Activated CD8-positive, alpha-beta memory T cell treated with anti-CD3 and anti-CD28 coated beads, Interleukin-2, amount 50 U/mL, for 24 hours (primary cell): Measurements from ENCODE around the gene GPT2.
"Not testable (repeated sequence)": the region's sequence is repeated elsewhere in the genome, so short reads cannot be mapped to it uniquely, and the experiment has no call there.

Experiments
- DNase-seq: peaks from one replicate; pipeline ENCODE4 v3.0.0-alpha.2; 2020; ENCODE audit errors: extremely low read depth

The GPT2 gene

DNA sequence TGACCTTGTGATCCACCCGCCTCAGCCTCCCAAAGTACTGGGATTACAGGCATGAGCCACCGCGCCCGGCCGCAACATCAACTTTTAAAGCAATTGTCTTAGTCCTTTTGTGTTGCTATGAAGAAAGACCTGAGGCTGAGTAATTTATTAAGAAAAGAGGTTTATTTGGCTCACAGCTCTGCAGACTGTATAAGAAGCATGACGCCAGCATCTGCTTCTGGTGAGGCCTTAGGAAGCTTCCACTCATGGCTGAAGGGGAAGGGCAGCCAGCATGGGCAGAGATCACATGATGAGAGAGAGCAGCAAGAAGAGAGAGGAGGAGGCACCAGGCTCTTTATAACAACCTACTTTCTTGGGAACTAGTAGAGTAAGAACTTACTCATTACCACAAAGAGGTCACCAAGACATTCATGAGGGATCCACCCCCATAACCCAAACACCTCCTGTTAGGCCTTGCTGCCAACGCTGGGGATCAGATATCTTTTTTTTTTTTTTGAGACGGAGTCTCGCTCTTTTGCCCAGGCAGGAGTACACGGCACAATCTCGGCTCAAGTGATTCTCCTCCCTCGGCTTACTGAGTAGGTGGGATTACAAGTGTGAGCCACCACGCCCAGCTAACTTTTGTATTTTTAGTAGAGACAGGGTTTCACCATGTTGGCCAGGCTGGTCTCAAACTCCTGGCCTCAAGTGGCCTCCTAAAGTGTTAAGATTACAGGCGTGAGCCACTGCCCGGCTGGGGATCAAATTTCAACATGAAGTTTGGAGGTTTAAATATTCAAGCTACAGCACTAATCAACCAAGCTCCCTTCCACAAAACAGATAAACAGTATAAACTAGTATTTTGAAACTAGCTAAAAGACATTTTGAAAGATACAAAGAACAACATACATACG, 21.4 kb upstream of the GPT2 start:
- DNase-seq = no peak

DNA sequence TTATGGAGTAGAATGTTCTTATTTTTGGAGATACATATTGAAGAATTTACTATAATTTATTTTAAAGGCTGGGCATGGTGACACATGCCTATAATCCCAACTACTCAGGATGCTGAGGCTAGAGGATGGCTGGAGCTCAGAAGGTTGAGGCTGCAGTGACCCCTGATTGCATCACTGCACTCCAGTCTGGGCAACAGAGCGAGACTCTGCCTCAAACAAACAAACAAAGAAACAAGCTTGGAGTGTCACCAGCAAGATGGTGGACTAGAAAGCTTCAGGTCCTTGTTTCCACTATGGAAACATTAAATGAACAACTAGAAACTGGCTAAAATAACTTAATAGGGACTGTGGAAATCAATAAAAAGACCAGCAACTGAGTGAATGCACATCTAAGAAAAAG, 17.9 kb upstream of the GPT2 start:
- DNase-seq = no peak

DNA sequence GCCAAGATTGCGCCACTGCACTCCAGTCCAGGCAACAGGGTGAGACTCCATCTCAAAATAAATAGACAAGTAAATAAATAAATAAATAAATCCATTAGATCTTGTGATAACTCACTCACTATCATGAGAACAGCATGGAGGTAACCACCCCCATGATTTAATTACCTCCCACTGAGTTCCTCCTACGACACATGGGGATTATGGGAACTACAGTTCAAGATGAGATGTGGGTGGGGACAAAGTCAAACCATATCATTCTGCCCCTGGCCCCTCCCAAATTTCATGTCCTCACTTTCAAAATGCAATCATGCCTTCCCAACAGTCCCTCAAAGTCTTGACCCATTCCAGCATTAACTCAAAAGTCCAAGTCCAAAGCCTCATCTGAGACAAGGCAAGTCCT, 16.7 kb upstream of the GPT2 start:
- DNase-seq = not testable (repeated sequence)

DNA sequence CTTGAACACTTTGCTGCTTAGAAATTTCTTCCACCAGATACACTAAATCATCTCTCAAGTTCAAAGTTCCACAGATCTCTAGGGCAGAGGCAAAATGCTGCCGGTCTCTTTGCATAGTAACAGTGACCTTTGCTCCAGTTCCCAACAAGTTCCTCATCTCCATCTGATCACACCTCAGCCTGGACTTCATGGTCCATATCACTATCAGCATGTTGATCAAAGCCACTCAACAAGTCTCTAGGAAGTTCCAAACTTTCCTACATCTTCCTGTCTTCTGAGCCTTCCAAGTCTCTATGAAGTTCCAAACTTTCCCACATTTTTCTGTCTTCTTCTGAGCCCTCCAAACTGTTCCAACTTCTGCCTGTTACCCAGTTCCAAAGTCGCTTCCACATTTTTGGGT, 15.3 kb upstream of the GPT2 start:
- DNase-seq = not testable (repeated sequence)

DNA sequence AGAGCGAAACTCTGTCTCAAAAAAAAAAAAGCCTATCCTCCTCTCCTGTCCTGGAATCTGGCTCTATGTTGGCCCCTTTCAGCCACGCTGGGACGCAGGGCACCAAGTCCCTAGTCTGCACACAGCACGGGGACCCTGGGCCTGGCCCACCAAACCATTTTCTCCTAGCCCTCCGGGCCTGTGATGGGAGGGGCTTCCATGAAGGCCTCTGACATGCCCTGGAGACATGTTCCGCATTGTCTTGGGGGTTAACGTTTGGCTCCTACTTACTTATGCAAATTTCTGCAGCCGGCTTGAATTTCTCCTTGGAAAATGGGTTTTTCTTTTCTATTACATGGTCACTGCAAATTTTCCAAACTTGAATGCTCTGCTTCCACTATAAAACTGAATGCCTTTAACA, 12.6 kb upstream of the GPT2 start:
- no peak for DNase-seq

DNA sequence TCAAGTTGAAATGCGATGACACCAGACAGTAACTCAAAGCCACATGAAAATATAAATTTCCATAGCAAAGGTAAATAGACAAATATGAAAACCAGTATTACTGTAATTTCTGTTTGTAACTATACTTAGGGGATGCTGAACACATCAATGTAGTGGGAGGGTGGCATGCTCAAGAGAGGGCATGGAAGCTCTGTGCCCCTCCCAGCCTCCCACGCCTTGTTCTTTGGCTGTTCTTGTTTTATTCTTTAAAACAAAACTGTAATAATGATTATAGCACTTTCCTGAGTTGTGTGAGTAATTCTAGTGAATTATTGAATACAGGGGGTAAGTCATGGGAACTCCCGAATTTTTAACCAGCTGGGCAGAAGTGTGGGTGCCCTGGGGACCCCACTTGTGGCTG, 11.0 kb upstream of the GPT2 start:
- no peak for DNase-seq

DNA sequence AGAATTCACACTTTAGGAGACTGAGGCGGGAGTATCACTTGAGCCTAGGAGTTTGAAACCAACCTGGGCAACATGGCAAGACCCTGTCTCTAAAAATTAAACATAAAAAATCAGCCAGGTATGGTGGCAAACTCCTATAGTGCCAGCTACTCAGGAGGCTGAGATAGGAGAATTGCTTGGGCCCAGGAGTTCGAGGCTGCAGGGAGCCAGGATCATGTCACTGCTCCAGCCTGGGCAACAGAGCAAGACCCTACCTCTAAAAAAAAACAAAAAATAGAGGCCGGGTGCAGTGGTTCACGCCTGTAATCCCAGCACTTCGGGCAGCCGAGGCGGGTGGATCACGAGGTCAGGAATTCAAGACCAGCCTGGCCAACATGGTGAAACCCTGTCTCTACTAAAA, 8.9 kb upstream of the GPT2 start:
- DNase-seq = no peak

DNA sequence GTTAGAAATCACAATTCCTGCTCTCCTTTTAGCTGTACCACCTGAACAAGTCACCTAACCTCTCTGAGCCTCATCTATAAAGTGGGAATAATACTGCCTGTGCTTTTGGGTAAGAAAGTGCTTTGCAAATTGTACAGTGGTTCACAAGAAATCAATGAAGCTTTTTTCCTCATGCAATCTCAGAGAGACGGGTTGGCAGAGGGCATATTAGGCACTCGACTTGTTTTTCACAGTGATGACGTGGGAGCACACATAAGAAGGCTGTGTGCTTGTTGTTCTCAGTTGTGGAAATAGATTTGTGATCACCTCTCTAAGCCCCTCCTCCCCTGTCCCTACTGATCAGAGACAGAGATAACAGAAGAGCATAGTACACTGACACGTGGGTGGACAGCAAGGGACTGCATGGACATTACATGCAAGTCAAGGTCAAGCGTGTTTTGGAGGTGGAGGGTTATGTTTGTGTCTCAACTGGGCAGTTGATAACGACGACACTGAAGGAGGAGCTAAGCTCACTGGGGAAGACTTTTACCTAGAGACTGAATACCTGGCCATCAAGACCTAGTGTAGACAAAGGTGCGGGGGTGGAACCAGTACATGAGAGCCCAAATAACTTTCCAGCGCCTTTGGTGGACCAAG, 1.7 kb upstream of the GPT2 start:
- DNase-seq = no peak

DNA sequence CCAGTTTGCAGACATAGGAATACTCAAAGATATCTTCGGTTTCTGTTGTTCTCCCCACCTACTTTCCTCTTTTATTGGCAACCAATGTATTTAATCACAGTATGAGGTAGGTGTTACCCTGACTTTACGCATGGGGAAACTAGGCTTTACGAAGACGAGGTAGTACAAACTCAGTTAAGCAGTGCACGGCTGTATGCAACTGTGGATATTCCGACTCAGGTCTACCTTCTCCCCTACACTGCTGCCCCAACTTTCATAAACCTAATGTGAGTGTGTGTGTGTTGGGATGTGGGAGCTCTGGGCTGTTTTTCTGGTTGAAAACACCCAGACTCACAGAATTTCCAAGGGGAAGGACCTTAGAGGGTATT, 1.2 kb upstream of the GPT2 start:
- DNase-seq = no peak

DNA sequence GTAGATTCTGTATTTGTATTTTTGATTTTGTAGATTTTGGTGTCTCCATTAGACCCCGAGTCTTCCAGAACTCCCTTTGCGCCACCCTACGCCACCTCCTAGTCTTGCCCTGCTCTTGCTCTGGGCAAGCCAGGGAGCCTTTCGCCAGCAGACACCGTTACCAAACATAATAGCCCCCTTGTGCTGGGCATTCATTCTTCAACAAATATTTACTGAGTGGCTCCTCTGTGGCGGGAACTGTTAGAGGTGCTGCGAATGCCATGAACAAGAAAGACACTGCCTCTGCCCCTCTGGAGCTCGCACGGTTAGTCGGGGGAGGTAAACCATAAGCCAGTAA, 841 bp upstream of the GPT2 start:
- no peak for DNase-seq

DNA sequence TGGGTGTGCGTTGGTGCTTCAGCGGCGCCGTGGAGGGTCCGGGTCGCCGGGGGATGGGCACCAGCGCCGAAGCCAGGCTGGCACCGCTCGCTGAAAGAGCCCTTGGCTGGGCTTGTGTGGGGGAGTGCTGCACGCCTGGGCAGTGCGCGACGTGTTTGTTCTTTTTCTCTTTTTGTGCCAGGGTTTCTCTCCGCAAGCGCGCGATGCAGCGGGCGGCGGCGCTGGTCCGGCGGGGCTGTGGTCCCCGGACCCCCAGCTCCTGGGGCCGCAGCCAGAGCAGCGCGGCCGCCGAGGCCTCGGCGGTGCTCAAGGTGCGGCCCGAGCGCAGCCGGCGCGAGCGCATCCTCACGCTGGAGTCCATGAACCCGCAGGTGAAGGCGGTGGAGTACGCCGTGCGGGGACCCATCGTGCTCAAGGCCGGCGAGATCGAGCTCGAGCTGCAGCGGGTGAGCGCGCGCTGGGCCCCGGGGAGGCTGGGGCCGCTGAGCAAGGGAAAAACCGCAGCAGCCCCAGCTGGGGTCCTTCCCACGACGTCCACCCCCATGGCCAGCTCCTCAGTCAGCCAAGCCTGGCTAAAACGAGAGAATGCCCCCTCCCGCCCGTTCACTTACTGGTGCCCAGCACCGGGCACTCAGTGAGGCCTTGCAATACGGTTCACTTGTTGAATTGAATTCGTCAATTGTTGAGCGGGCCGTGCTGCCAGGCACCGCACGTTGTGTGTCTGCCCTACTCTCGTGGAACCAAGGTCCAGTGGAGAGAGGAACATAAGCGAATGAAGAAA, 541 bp downstream of the GPT2 start:
- DNase-seq = no peak

DNA sequence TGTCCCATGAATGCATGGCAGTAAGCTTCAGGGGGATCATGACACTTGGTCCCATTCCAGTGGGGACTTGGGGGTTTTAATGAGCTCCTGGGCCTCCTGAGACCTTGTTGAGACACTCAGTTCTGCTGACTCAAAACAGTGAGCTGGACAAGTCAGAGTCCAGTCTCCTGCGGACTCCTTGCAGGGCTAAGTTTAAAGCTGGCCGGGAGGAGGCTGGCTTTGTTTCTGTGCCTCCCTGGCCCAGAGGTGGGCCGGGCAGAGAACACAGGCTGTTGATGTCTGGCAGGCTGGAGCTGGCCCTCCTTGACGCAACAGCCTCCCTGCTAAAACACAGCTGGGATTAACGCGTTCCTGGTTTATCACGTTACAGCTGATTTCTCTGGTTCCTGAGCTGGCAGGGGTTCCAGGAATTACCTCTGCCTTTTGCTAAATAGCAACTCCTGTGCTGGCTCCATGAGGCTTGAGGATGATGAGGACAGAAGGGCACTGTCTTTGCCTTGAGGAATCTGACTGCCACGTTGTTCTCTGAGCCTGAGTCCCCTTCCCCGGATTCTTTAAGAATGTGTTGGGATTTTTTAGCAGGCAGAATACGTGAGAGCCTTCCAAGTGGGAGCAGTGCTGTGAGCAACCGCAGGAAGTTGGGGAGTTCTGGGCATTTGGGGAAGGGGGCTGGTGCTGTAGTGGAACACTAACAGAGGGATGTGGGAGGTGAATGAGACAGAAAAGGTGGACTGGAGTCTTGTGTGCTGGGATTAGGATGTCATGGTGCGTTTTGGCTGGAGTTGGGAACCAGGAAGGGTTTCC, 2.0 kb downstream of the GPT2 start:
- no peak for DNase-seq

DNA sequence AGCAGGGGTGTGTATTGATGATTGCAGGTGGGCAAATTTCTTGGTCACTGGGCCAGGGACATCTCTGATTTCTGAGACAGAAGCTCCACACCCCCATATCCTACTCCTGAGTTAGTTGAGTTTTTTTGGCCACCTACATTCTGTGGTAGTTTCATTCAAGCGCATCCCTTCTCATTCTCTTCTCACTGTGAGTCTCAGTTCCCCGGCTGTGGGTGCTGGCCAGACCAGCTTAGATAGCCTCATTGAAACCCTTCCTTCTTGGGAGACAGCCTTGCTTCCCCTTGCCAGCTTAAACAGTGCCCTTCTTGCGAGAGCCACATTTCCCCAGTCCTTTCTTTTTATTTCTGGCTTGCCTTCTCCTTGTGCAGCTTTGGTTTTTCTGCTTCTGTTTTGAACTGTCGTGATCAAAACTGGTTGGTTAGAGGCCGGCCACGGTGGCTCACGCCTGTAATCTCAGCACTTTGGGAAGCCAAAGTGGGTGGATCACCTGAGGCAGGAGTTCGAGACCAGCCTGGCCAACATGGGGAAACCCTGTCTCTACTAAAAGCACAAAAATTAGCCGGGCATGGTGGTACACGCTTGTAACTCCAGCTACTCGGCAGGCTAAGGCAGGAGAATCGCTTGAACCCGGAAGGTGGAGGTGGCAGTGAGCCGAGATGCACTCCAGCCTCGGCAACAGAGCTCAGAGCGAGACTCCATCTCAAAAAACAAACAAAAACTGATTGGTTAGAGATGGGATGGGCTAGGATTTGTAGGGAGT, 2.8 kb downstream of the GPT2 start:
- DNase-seq = no peak

DNA sequence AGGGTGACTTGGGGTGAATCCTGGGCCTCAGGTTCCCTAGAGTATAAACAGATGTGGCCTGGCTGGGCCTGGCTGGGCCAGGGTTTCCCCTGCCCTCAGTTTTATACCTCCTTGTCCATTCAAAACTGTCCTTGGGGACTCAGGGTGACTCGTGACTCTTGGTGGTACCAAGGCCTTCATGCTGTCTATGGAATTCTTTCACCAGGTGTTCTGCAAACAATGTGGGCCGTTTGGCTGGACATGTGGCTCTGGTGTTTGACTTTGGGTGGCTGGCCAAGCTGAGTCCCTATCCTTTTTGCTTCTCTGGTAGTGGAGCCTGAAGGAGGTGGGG, 3.3 kb downstream of the GPT2 start:
- DNase-seq = no peak

DNA sequence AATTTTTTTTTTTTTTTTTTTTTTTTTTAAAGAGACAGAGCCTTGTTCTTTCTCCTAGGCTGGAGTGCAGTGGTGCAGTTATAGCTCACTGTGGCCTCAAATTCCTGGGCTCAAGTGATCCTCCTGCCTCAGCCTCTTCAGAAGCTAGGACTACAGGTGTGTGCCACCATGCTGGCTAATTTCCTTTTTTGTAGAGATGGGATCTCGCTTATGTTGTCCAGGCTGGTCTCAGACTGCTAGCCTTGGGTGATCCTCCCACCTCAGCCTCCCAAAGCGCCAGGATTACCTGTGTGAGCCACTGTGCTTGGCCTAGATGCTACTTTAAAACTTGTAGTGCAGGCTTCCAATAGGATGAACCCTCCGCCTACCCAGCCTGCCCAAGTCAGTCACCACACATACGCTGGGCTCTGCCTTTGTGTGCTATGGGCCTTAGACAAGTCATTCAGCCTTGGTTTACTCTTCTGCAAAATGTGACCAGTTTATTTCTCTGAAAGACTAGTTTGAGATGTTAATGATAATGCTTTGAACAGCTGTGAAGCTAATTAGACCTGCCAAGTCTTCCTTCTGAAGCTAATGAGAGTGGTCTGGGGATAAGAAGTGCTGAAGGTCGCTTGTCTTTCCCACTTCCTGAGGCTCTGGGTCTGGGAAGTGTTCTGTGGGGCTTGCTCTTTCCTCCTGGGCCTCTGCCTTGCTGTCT, 5.2 kb downstream of the GPT2 start:
- DNase-seq = no peak

DNA sequence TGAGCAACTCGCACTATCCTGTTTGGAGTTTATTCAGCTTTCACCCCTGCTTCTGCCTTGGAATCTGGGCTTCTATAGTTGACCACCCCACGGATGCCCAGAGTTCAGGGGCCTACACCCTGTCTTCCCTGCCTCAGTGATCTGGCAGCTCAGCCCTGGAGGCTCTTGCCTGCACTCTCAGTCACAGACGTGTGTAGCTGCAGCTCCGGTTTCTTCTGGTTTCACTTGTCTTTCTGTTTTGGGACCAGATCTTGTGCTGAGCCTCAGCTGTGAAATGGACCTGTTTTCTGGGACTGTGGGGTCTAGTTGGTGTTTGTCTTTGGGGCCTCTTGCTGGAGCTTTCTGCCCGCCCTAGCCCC, 5.8 kb downstream of the GPT2 start:
- DNase-seq = no peak

DNA sequence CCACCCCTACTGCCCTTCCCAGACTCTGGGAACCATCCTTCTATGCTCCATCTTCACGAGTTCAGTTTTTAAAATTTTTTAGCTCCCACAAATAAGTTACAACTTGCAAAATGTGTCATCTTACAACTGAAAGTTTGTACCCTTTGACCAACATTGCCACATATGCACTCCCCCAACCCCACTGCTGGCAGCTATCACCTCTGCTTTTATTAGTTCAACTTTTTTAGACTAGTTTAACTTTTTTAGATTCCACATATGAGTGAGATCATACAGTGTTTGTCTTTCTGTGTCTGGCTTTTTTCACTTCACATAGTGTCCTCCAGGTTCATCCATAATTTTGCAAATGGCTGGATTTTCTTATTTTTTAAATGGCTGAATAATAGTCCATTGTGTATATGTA, 7.7 kb downstream of the GPT2 start:
- no peak for DNase-seq

DNA sequence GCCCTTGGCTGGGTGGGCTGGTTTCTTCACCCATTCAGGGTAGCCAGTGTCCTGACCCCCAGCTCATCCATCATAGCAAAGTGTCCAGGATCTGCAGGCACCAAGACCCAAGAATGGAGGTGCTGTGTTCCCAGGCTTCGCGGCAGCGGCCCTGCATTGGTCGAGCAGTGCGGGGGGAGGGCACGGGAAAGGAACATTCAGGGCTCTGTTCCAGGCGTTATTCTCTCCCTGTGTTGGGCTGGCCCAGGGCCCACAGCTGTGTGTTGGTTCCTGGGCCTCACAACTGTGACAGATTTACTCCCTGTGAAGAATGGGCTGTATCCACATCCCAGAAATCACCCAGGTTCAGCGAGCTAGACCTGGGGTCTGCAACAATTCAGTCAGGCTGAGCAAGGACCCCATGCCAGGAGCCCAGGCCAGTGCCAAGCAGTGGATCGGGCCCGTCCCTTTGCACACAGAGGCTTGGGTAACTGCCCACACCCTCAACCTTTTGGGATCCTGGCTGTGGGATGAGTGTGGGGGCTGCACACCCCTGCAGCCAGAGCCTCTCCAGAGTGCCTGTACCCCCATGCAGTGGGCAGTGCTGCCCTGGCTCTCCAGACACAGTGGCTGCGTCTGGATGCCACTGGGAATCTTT, 10.0 kb downstream of the GPT2 start:
- DNase-seq = no peak

DNA sequence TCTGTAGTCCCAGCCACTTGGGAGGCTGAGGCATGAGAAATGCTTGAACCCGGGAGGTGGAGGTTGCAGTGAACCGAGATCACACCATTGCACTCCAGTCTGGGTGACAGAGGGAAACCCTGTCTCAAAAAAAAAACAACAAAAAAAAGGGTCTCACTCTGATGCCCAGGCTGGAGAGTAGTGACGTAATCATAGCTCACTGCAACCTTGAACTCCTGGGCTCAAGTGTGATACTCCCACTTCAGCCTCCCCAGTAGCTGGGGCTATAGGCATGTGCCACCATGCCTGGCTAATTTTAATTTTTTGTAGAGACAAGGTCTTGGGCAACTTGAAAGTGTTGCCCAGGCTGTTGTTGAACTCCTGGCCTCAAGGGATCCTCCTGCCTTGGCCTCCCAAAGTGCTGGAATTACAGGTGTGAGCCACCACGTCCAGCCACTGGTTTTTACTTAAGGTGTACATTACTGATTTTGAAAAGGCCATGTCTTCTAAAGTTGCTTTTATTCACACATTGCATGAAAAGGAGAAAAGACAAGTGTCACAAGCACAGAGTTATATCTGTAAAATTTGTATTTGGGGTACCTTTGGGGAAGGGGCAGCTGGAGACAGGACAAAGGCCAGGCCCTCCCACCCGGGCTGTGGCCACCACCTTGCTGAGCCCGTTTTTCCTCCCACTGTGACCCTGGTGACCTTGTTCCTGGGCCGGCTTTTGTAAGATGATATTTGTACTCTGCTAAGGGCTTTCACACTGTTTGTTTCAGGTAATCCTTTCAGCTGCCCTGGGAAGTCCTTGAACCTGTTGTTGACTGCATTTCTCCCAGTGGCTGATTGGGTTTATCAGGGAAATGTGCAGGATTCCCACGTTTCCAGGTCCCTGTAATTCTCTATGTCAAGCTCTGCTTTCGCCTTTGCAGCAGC, 11.5 kb downstream of the GPT2 start:
- no peak for DNase-seq
